HEK293T (cell line): ENCODE results near the gene SLC8B1.

Experiments used
- BHLHE40 ChIP-seq: fragments of 450-650 bp; IDR thresholded peaks from 2 replicates; pipeline ENCODE4 v1.6.1; 2016; ENCODE audit warnings: mild to moderate bottlenecking, moderate library complexity, borderline replicate concordance
- FOXK2 ChIP-seq: fragments of 450-650 bp; IDR thresholded peaks from 2 replicates; pipeline ENCODE4 v1.6.1; 2016; ENCODE audit warnings: mild to moderate bottlenecking
- FOXM1 ChIP-seq: fragments of 450-650 bp; IDR thresholded peaks from 2 replicates; pipeline ENCODE4 v1.6.1; 2017; ENCODE audit warnings: mild to moderate bottlenecking, borderline replicate concordance
- HDGF ChIP-seq: fragments of 450-650 bp; IDR thresholded peaks from 2 replicates; pipeline ENCODE4 v1.6.1; 2017; ENCODE audit warnings: antibody characterized with exemption, borderline replicate concordance
- SP1 ChIP-seq: fragments of 450-650 bp; IDR thresholded peaks from 2 replicates; pipeline ENCODE4 v1.6.1; 2017
- TARDBP ChIP-seq: fragments of 450-650 bp; IDR thresholded peaks from 2 replicates; pipeline ENCODE4 v1.6.1; 2016

DNA sequence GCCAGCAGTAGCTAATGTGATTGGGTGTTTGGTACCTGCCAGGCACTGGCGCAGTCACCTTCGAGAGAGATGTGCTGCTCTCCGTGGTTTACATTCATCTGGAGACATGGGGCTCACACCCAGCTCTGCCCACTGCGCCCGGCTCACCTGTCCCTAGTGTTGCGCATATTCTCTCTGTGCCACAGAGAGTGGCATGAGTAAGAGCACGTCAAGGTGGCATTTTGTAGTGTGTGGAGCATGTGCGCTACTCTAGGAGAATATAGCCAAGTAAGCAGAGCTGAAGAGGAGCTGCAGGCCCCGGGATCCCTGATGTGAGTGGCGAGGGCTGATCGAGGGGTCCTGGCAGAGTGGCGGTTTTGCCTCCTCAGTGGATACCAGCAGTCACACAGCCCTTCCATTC, 66.8 kb downstream of the SLC8B1 start:
- TF ChIP-seq HDGF (no peak), SP1 (no peak), TARDBP (no peak), BHLHE40 (no peak), FOXK2 (no peak), FOXM1 (no peak)
